Peyer's patch (tissue), 4 donors: ENCODE results near the gene PLD5.

ENCODE experiments used
- CTCF ChIP-seq, 6 experiments: fragments of 450-650 bp in 4 of 6; fragments of 200-600 bp in 2 of 6; sonication (generic) in 1 of 6; IDR thresholded peaks; one replicate each; pipeline ENCODE4 v1.5.1; 2017 to 2019; ENCODE audit warnings: antibody characterized with exemption in 6 of 6, mild to moderate bottlenecking in 3 of 6, moderate library complexity in 1 of 6
- POLR2A ChIP-seq, 2 donors: fragments of 450-650 bp; IDR thresholded peaks; one replicate each; pipeline ENCODE4 v1.5.1; 2017; ENCODE audit warnings: antibody characterized with exemption in 2 of 2, mild to moderate bottlenecking in 2 of 2, moderate library complexity in 2 of 2

- TF ChIP-seq CTCF (IDR thresholded peaks at IDR 0.05) (no peak), POLR2A (IDR thresholded peaks at IDR 0.05) (no peak)
Observed at GRCh38 chr1:242034392-242034791, 490.1 kb downstream of the PLD5 start.
